VCaP (cell line): ENCODE data around the gene FLT4.
"Not testable (repeated sequence)": the region's sequence is repeated elsewhere in the genome, so short reads cannot be mapped to it uniquely, and the experiment has no call there.

ENCODE experiments used
- H3K27ac ChIP-seq: fragments of 450-650 bp; 2 replicates; pipeline ENCODE4 v1.5.1; 2017
- TF ChIP-seq, protein P1 (sequence below): fragments of 450-650 bp; conservative IDR thresholded peaks from 2 replicates; pipeline ENCODE4 v1.5.1; 2017; ENCODE audit warnings: mild to moderate bottlenecking, moderate library complexity

Gene FLT4

GRCh38 chr5:180689071-180689694 is 39.8 kb upstream of the FLT4 start:
- H3K27ac ChIP-seq: no peak overlapping the region
- TF ChIP-seq, protein P1, sequence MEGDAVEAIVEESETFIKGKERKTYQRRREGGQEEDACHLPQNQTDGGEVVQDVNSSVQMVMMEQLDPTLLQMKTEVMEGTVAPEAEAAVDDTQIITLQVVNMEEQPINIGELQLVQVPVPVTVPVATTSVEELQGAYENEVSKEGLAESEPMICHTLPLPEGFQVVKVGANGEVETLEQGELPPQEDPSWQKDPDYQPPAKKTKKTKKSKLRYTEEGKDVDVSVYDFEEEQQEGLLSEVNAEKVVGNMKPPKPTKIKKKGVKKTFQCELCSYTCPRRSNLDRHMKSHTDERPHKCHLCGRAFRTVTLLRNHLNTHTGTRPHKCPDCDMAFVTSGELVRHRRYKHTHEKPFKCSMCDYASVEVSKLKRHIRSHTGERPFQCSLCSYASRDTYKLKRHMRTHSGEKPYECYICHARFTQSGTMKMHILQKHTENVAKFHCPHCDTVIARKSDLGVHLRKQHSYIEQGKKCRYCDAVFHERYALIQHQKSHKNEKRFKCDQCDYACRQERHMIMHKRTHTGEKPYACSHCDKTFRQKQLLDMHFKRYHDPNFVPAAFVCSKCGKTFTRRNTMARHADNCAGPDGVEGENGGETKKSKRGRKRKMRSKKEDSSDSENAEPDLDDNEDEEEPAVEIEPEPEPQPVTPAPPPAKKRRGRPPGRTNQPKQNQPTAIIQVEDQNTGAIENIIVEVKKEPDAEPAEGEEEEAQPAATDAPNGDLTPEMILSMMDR: no peak

DNA sequence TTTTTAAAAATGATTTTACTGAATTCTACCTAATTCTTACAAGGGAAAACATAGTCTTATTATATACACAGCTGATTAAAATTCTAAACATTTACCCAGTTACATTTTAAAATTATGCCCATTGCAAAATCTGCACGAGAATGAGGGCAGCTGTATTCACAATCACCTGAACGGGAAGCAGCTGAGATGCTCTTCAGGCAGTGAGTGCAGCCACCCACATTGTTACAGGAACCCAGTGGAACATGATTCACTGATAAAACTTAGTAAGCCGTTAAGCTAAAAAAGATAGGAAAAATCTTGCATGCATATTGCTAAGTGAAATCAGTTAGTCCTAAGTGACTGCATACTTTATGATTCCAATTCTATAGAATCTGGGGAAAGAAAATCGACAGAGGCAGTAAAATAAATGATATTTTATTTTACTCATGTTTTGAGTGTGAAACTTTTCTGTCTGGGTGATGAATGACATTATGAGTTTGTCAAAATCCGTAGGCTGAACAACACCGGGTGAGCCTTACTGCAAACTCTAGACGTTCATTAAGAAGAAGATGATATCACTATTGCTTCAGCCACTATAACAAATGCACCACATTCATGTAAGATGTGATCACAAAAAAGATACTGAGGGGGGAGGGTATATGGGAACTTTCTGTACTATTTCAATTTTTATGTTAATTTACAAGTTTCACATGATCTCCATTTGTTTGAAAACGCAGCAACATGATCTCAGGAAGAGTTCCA is 39.1 kb upstream of the FLT4 start:
- TF ChIP-seq, protein P1: no peak
- no peak overlapping the region for H3K27ac ChIP-seq

- not testable (repeated sequence) for H3K27ac ChIP-seq
Measured at GRCh38 chr5:180686799-180687198, 37.4 kb upstream of the FLT4 start.

DNA sequence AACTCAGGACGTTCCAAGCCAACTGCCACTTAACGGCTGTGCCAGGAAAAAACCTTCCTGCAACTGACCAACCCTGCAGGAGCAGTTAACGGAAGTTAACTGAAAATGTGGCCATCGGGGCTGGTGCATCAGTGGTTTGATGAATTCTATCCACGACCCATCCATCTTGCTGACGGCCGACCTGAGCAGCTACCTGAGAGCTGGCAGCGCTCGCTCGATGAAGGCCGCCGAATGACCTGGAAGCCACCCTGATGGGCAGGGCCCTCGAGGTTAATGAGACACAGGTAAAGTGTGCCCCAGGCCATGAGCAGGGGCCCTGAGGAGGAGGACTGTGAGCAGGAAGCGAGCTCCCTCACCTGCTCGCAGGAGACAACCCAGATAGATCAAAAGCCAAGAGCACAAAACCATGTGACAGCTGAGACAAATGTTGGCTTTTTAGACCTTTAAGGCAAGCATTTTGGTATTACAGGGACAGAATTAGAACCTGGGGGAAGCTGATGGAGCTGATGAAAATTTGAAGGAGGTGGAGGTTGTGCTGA is 35.3 kb upstream of the FLT4 start:
- H3K27ac ChIP-seq: no peak overlapping the region
- TF ChIP-seq, protein P1: no peak

DNA sequence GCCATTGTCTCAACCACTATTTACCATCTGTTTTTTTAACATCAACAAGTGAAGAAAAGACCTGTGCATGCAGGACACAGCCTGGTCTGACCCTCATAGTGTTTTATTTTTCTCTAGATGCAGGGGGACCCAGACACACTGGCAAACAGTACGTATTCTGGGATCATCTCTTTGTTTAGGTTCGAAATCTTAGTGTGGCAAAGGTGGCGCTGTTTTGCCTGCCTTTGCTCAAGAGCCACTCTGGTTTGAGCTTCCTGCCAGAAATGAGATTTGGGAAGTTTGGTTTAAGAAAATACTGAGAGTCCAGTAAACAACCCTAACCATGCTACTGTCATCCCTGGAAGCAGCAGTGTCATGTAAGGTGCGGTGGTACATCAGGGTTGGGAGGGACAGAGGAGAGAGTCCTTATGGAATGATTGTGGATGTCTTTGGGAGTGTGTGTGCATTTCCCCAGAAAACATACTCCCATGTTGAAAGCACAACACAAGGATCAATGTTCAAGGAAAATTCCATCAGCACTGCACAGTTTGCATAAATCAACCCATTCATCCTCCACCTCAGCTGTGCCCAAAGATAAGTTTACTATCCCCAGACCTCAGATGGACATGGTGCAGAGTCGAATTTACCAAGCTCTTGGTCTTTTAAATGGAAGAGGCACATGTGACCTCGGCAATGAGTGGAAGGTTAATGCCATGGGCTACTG is 34.0 kb upstream of the FLT4 start:
- TF ChIP-seq, protein P1: no peak

DNA sequence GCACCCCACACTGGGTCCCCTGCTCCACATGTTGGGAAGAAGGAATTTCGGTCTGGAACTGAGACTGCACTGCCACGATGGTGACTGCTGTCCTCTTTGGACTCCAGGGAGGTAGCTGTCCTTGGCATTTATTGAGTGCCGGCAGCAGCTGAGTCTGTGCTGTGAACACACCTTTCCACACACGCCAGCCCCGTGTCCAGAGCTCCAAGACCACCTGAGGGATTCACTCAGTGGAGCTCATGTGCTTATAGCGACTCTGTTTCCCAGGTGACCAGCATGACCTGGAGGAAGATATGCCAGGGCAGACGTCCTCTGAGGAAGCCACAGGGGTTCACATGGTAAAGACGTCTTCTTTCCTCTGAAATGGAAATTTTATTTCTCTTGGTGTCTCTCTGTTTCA is 33.2 kb upstream of the FLT4 start:
- no peak overlapping the region for H3K27ac ChIP-seq
- TF ChIP-seq, protein P1: no peak

More for the DNA sequence above, 34.0 kb upstream of the FLT4 start:
- no peak overlapping the region for H3K27ac ChIP-seq

- H3K27ac ChIP-seq: not testable (repeated sequence)
Measured at GRCh38 chr5:180682008-180682407, 32.6 kb upstream of the FLT4 start.

GRCh38 chr5:180678319-180678718 is 28.9 kb upstream of the FLT4 start:
- not testable (repeated sequence) for H3K27ac ChIP-seq
